ENCODE results near the gene HEMK1.

DNA sequence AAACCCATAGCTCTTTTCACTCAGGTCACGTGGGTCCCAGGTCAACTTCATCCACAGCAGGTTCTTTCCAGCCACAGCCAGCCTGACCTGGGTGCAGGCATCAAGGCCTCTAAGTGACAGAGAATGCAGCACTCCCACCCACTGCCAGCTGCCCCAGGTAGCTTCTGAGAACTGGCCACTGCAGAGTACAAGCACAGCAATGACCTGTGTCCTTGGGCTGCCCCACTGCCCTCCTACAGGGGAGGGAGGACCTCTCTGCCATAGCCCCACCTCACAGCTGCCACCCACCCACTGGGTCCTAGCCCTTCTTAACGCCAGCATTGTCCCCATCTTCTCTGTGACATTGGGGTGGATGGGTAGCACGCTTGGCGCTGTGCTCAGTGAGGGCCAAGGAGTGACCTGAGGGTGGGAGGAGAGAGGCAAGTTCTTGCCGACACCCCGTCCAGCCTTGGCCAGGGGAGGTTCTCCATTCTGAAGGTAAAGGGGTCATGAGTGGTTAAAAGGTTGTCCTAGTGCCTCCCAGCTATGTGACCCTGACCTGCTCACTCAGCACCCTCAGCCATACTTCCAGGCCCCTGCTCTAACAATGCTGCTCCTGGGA, 29.9 kb downstream of the HEMK1 start:
- TF ChIP-seq, protein P1, sequence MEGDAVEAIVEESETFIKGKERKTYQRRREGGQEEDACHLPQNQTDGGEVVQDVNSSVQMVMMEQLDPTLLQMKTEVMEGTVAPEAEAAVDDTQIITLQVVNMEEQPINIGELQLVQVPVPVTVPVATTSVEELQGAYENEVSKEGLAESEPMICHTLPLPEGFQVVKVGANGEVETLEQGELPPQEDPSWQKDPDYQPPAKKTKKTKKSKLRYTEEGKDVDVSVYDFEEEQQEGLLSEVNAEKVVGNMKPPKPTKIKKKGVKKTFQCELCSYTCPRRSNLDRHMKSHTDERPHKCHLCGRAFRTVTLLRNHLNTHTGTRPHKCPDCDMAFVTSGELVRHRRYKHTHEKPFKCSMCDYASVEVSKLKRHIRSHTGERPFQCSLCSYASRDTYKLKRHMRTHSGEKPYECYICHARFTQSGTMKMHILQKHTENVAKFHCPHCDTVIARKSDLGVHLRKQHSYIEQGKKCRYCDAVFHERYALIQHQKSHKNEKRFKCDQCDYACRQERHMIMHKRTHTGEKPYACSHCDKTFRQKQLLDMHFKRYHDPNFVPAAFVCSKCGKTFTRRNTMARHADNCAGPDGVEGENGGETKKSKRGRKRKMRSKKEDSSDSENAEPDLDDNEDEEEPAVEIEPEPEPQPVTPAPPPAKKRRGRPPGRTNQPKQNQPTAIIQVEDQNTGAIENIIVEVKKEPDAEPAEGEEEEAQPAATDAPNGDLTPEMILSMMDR (IDR thresholded peaks at IDR 0.05) = no peak
- no peak for TF ChIP-seq POLR2A (IDR thresholded peaks at IDR 0.05)
- no peak for TF ChIP-seq EP300 (IDR thresholded peaks at IDR 0.05)
- no peak for TF ChIP-seq POLR2AphosphoS5 (IDR thresholded peaks at IDR 0.05)
